ENCODE results near the gene LRRTM4. TPM values are rescaled to one million over a fixed set of nuclear protein-coding genes. Genes with fewer than 3 reads are reported as not detected.
A peak's percentile ranks its signal among the peaks of the same experiment; 100 is the strongest.

Gene LRRTM4
- total and polyA plus RNA-seq, 8 donors, result 0.38 to 3.3 (median 2.0) TPM

- no peak overlapping the region for H3K27ac ChIP-seq
- ATAC-seq (no peak), DNase-seq (no peak)
- no peaks in the 10 kb centered on the region for H3K27me3 ChIP-seq
- H3K9me3 ChIP-seq, result no peaks in the 10 kb centered on the region
- intact Hi-C loops (cut with DNase I), result no loop called here
- H3K4me3 ChIP-seq, result no peak overlapping the region
- H3K36me3 ChIP-seq, result no peaks in the 10 kb centered on the region
- TF ChIP-seq CTCF (IDR thresholded peaks at IDR 0.05), result no peak
- no peaks in the 10 kb centered on the region for H3K4me1 ChIP-seq
Measured at GRCh38 chr2:77512507-77512906, 9.7 kb downstream of the LRRTM4 start.

- Histone ChIP-seq H3K4me3 (no peak overlapping the region), H3K4me1 (no peaks in the 10 kb centered on the region), H3K9me3 (no peaks in the 10 kb centered on the region), H3K27ac (no peak overlapping the region), H3K27me3 (no peaks in the 10 kb centered on the region), H3K36me3 (no peaks in the 10 kb centered on the region)
- DNase-seq (no peak), ATAC-seq (no peak)
- intact Hi-C loops (cut with DNase I), result no loop called here
- no peak for TF ChIP-seq CTCF (IDR thresholded peaks at IDR 0.05)
Measured at GRCh38 chr2:77508511-77508910, 13.7 kb downstream of the LRRTM4 start.

GRCh38 chr2:77507657-77508056 is 14.5 kb downstream of the LRRTM4 start:
- Histone ChIP-seq H3K4me1 (no peaks in the 10 kb centered on the region), H3K27ac (no peak overlapping the region), H3K36me3 (no peaks in the 10 kb centered on the region), H3K27me3 (no peaks in the 10 kb centered on the region), H3K4me3 (no peak overlapping the region), H3K9me3 (no peaks in the 10 kb centered on the region)
- no peak for TF ChIP-seq CTCF (IDR thresholded peaks at IDR 0.05)
- ATAC-seq, result no peak
- intact Hi-C loops (cut with DNase I), result no loop called here
- no peak for DNase-seq

DNA sequence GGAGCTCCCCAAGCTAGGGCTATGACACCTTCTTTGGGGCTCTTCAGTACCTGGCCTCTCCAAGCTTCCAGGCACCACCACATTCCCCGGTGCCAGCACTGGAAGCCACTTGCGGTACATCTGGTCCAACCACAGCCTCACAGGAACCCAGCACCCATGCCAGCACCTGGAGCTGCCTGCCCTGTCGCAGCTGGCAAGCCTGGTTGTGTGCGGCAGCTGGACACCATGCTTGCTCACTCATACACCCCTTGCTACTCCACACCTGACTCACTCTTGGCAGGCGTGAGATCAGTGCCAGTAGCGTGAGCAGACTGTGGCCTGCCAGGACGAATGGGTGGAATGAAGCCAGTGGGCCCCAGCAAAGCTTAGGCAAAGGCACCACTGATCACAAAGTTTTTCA is 34.0 kb downstream of the LRRTM4 start:
- no peak for TF ChIP-seq CTCF (IDR thresholded peaks at IDR 0.05)
- H3K4me3 ChIP-seq, result no peak overlapping the region
- no peak overlapping the region for H3K27ac ChIP-seq
- ATAC-seq (no peak), DNase-seq (peak in 1 of 4 donors; percentile 68)
- no peaks in the 10 kb centered on the region for H3K36me3 ChIP-seq
- no peaks in the 10 kb centered on the region for H3K9me3 ChIP-seq
- no peaks in the 10 kb centered on the region for H3K27me3 ChIP-seq
- intact Hi-C loops (cut with DNase I), result no loop called here
- H3K4me1 ChIP-seq, result no peaks in the 10 kb centered on the region

DNA sequence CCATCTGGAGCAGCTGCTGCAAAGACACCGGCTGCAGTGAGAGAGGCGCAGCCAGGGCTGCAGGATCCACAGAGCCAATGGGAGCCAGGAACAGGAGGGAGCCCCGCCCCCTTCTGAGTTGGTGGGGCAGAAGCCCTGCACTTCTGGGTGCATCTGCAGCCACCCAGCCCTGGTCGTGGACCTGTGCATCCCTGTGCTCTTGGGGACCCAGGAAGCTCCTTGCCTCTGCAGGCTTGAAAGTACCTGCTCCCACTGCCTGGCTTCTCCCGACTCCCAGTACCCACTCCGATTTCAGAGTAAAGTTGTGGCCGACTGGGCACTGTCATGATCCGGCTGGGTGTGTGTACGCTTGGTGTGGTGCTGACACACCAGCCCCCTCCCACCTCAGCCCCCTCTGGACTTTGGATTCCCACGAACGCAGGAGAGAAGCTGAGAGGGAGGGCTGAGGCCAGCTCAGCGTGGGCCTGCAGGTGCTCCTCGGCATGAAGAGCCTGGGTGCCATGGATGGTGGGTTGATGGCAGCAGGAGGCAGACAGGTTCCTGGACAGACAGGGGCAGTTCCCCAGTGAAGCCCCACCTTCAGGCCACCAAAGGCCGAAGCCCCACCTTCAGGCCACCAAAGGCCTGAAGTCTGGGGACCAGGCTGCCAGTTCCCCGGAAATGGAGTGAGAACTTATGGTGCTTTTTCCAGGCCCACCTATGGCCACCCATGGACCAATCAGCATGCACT is 34.9 kb downstream of the LRRTM4 start:
- no peak overlapping the region for H3K4me3 ChIP-seq
- intact Hi-C loops (cut with DNase I), result no loop called here
- no peak overlapping the region for H3K27ac ChIP-seq
- peak in 1 of 4 donors; percentile 60 for DNase-seq
- no peak for ATAC-seq
- H3K36me3 ChIP-seq, result no peaks in the 10 kb centered on the region
- H3K27me3 ChIP-seq, result no peaks in the 10 kb centered on the region
- H3K9me3 ChIP-seq, result no peaks in the 10 kb centered on the region
- no peak for TF ChIP-seq CTCF (IDR thresholded peaks at IDR 0.05)
- H3K4me1 ChIP-seq, result no peaks in the 10 kb centered on the region

Data from left lung (tissue), 10 donors.